Measurements from ENCODE around the gene GBF1.

The GBF1 gene

DNA sequence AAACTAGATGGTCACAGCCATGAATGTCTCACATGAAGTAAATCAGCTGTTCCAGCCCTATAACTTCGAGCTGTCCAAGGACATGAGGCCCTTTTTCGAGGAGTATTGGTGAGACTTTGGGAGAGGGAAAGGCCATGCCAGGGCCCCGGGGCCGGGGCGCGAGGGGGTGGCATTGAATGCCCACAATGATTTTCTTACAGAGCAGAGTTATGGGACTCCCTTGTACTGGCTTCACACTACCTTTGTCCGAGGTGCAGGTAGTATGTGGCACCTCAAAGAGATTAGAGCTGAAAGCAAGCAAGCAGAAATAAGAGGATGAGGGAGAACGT, 18.8 kb upstream of the GBF1 start:
- Mint-ChIP-seq H3K27me3 (peaks cover 24% of the 10 kb centered on the region), H3K27ac (no peak overlapping the region), H3K4me1 (ENCODE audit: low read depth) (peaks cover 18% of the 10 kb centered on the region), H3K9me3 (ENCODE audit: low read depth) (no peaks in the 10 kb centered on the region), H3K36me3 (no peaks in the 10 kb centered on the region), H3K4me3 (peak overlapping the region; percentile 72)

DNA sequence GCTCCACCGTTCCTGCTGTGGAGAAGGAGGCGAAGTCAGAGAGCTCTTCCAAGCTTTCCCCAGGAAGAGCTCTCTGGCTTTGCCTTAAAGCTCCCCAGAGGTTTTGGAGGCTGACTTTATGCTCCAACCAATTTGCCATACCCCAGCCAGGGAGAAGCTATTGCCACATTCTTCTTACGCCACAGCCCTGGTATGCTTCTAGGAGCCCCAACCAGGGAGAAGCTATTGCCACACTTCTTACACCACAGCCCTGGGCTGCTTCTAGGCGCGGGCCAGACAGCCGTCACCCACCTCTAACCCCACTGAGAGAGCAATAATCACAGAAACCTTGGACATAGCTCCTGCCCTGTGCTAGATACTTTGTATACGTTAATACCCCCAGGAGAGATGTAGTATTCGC, 18.3 kb upstream of the GBF1 start:
- no peak overlapping the region for H3K27ac Mint-ChIP-seq
- H3K36me3 Mint-ChIP-seq: no peaks in the 10 kb centered on the region

DNA sequence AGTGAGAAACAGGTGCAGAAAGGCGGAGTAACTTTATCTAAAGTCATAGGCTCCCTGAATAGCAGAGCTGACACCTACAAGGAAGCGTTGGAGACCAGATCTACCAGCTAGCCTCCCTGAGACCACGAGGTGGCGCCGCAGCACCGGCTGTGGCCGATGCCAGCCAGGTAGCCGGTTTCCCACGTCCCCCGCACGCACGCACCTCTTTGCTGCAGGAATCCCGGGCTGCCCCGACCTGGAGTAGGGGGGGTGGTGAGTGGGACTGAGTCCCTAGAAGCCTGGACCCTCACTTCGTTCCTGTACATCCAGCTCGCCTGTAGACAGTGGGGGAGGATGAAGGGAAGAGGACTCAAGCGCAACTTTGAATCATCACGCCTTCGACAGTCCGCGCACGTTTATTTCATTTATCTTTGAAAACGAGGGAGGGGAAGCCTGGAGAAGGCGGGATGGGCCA, 15.5 kb upstream of the GBF1 start:
- no peaks in the 10 kb centered on the region for H3K36me3 Mint-ChIP-seq
- peaks cover 18% of the 10 kb centered on the region for H3K4me1 Mint-ChIP-seq (ENCODE audit: low read depth)
- no peak overlapping the region for H3K27ac Mint-ChIP-seq
- peaks cover 32% of the 10 kb centered on the region for H3K27me3 Mint-ChIP-seq
- peak overlapping the region; percentile 82 for H3K4me3 Mint-ChIP-seq
- H3K9me3 Mint-ChIP-seq (ENCODE audit: low read depth): no peaks in the 10 kb centered on the region

More for the DNA sequence above, 18.3 kb upstream of the GBF1 start:
- Mint-ChIP-seq H3K27me3 (peaks cover 24% of the 10 kb centered on the region), H3K4me1 (ENCODE audit: low read depth) (peaks cover 18% of the 10 kb centered on the region), H3K9me3 (ENCODE audit: low read depth) (no peaks in the 10 kb centered on the region), H3K4me3 (peak overlapping the region; percentile 24)

- Mint-ChIP-seq H3K4me3 (peak overlapping the region; percentile 82), H3K27me3 (peaks cover 32% of the 10 kb centered on the region), H3K27ac (no peak overlapping the region), H3K9me3 (ENCODE audit: low read depth) (no peaks in the 10 kb centered on the region), H3K4me1 (ENCODE audit: low read depth) (peaks cover 18% of the 10 kb centered on the region), H3K36me3 (no peaks in the 10 kb centered on the region)
Measured at GRCh38 chr10:102230264-102230860, 15.0 kb upstream of the GBF1 start.

DNA sequence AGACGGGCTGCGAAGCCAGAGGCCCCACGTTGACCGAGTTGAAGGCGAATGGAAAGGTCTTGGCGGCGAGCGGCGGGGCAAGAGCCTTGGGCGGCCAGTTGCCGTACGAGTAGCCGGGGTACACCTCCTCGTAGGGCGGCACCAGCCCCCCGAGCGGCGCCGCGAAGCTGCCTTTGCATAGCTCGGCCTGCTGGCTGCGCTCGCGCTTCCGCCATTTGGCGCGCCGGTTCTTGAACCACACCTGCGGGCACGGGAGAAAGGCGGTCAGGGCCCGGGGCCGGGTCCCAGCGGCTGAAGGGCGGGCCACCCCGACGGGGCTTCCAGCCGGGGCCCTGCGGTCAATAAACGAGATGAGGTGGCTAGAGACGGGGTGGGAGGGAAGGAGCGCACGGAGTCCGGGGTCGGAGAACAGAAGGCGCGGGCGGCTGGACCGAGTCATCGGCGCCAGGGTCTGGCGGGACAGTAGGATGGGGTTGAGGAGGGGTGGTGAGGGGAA, 14.4 kb upstream of the GBF1 start:
- Mint-ChIP-seq H3K27ac (no peak overlapping the region), H3K4me1 (ENCODE audit: low read depth) (peaks cover 15% of the 10 kb centered on the region), H3K36me3 (no peaks in the 10 kb centered on the region), H3K4me3 (peak overlapping the region; percentile 67), H3K9me3 (ENCODE audit: low read depth) (no peaks in the 10 kb centered on the region), H3K27me3 (peaks cover 36% of the 10 kb centered on the region)

DNA sequence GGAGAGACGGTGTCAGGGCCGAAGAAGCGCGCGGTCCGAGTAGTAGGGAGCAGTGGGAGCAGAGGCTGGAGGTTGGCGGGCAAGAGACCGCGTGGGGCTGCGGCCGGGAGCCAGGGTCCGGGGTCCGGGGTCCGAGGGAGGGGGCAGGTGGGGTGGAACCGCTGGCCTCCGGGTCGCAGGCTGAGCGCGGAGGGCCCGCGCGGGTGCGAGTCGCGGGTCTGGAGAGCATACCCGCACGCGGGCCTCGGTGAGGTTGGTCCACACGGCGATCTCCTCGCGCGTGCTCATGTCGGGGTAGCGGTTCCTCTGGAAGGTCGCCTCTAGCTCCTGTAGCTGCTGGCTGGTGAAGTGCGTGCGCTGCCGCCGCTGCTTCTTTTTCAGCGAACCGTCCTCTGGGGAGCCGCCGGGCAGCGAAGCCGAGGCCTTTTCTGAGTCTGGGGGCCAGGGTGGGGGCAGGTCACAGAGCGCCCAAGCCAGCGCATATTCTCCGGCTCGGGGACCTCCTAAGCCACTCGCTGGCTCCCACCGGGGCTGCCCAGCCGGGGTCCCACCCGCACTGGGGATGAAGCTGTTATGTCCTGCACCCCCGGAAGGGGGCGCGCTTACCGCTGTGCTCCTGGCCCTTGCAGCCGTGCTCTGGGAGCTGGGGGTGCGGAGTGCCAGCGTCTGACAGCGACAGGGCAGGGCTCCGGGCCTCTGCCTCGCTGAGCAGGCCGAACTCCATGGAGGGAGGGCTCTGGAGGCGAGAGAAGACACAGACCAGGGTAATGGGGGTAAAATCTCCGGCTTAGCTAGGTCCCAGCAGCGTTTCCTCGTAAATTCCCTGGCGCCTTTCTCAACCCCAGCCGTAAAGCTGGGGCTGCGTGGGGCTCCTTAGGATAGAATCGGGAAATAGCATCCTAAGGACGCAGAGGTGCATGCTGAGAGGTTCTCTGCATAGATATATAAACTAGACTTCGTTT, 13.7 kb upstream of the GBF1 start:
- H3K27me3 Mint-ChIP-seq: peaks cover 36% of the 10 kb centered on the region
- no peak overlapping the region for H3K27ac Mint-ChIP-seq
- no peaks in the 10 kb centered on the region for H3K36me3 Mint-ChIP-seq
- peaks cover 9% of the 10 kb centered on the region for H3K4me1 Mint-ChIP-seq (ENCODE audit: low read depth)
- H3K4me3 Mint-ChIP-seq: peak overlapping the region; percentile 67
- H3K9me3 Mint-ChIP-seq (ENCODE audit: low read depth): no peaks in the 10 kb centered on the region

DNA sequence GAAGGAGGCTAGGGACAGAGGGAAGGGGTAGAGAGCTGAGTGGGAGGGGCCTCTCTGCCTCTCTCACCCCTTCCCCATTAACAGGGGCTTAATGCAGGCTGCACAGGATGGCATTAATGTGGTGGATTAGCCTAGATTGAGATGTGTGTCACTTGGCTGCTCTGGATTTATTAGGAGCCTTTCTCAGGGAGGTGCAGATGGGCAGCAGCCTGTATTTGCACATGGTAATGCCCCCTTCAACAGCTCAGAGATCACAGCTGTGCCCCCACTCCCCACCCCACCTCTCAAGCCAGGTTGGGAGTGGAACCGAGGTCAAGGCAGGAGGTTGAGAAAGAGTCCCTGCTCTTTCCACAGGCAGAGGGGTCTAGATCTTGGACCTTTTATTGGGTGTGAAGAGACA, 11.3 kb upstream of the GBF1 start:
- Mint-ChIP-seq H3K36me3 (no peaks in the 10 kb centered on the region), H3K27ac (peak overlapping the region; percentile 22), H3K27me3 (peaks cover 21% of the 10 kb centered on the region), H3K9me3 (ENCODE audit: low read depth) (no peaks in the 10 kb centered on the region), H3K4me1 (ENCODE audit: low read depth) (peaks cover 5% of the 10 kb centered on the region), H3K4me3 (no peak overlapping the region)

DNA sequence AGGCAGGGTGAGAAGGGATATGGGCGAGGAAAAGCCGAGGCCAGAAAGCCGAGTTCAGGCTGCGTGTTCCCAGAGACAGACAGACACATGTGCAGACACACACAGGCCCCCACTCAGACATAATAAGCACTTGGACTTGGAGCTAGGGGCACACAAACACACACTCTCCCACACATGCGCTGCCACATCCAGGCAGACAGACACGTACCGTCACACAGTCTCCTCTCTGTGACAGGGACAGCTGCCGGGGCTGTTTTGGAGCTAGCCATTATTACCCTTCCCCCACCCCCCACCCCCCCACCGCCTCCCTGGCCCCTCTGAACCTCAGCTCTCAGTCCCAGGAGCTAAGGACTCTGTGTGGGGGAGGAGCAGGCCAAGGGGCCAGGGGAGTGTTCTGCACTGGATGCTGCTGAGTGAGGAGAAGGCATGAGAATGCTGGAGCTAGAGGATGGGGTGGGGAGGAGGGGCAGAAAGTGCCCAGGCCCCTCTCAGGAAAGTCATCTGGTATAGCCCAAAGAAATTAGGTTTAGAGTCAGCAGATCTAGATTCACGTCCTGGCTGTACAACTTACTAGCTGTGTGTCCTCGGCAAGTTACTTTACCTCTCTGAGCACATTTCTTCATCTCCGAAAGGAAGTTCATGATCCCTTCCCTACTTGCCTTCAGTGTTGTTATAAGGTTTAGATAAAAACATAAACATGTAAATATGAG, 10.3 kb upstream of the GBF1 start:
- Mint-ChIP-seq H3K27ac (no peak overlapping the region), H3K27me3 (peaks cover 18% of the 10 kb centered on the region), H3K4me1 (ENCODE audit: low read depth) (peaks cover 1% of the 10 kb centered on the region), H3K4me3 (no peak overlapping the region), H3K36me3 (no peaks in the 10 kb centered on the region), H3K9me3 (ENCODE audit: low read depth) (no peaks in the 10 kb centered on the region)

DNA sequence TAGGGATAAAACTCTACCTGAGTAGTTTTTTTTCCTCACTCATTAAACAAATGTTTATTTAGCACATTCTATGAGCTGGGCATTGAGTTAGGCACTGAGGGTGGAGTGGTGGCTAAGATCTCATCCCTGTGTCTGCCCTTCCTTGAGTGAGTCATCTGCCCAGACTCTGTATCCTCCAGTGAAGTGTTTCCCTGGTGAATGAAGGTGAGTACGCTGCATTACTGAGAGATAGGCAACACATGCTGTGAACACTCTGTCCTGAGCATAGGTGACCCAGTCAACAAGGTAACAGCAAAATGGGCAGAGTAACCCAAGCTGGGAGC, 9.8 kb upstream of the GBF1 start:
- peaks cover 22% of the 10 kb centered on the region for H3K27me3 Mint-ChIP-seq
- H3K4me1 Mint-ChIP-seq (ENCODE audit: low read depth): peaks cover 4% of the 10 kb centered on the region
- no peaks in the 10 kb centered on the region for H3K9me3 Mint-ChIP-seq (ENCODE audit: low read depth)
- H3K36me3 Mint-ChIP-seq: no peaks in the 10 kb centered on the region
- H3K27ac Mint-ChIP-seq: no peak overlapping the region
- no peak overlapping the region for H3K4me3 Mint-ChIP-seq

DNA sequence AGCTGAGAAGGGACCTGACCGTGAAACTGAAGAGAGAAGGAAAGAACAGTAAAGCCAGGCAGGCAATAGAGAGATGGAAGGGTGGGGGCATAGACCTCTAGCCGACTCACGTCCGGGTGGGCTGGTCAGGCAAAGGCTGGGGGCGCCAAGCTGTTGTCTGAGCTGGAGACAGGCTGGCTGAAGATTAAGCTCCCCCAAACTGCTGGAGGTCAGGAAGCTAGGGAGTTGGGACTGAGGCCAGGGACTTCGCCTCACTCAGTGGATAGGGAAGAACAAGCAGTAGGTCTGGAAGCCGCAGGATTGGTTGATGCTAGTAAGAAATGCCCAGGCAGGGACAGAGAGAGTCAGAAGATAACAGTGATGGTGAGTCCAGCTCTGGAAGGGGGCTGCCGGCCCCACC, 9.3 kb upstream of the GBF1 start:
- no peak overlapping the region for H3K27ac Mint-ChIP-seq
- H3K4me1 Mint-ChIP-seq (ENCODE audit: low read depth): peaks cover 5% of the 10 kb centered on the region
- no peaks in the 10 kb centered on the region for H3K36me3 Mint-ChIP-seq
- peaks cover 22% of the 10 kb centered on the region for H3K27me3 Mint-ChIP-seq
- H3K9me3 Mint-ChIP-seq (ENCODE audit: low read depth): no peaks in the 10 kb centered on the region
- H3K4me3 Mint-ChIP-seq: no peak overlapping the region

GRCh38 chr10:102237711-102238252, 7.5 kb upstream of the GBF1 start:
- no peak overlapping the region for H3K4me3 Mint-ChIP-seq
- H3K9me3 Mint-ChIP-seq (ENCODE audit: low read depth): no peaks in the 10 kb centered on the region
- H3K27me3 Mint-ChIP-seq: peaks cover 24% of the 10 kb centered on the region
- no peaks in the 10 kb centered on the region for H3K36me3 Mint-ChIP-seq
- peaks cover 13% of the 10 kb centered on the region for H3K4me1 Mint-ChIP-seq (ENCODE audit: low read depth)
- no peak overlapping the region for H3K27ac Mint-ChIP-seq

- H3K27me3 Mint-ChIP-seq: peaks cover 20% of the 10 kb centered on the region
Measured at GRCh38 chr10:102240467-102241031, 4.8 kb upstream of the GBF1 start.

GRCh38 chr10:102241032-102241443, 4.3 kb upstream of the GBF1 start:
- Mint-ChIP-seq H3K27me3 (peaks cover 16% of the 10 kb centered on the region), H3K9me3 (ENCODE audit: low read depth) (no peaks in the 10 kb centered on the region), H3K4me1 (ENCODE audit: low read depth) (peaks cover 22% of the 10 kb centered on the region), H3K36me3 (no peaks in the 10 kb centered on the region), H3K27ac (no peak overlapping the region), H3K4me3 (peak overlapping the region; percentile 58)

More at GRCh38 chr10:102240467-102241031, 4.8 kb upstream of the GBF1 start:
- Mint-ChIP-seq H3K4me1 (ENCODE audit: low read depth) (peaks cover 22% of the 10 kb centered on the region), H3K27ac (no peak overlapping the region), H3K4me3 (peak overlapping the region; percentile 58), H3K36me3 (no peaks in the 10 kb centered on the region), H3K9me3 (ENCODE audit: low read depth) (no peaks in the 10 kb centered on the region)

GRCh38 chr10:102241444-102242117, 3.8 kb upstream of the GBF1 start, which contains the start of gene PITX3:
Gene PITX3, minus strand, starts transcription at chr10:102241512. Its CDS starts 9,432 bp downstream, at chr10:102232080.
- peak within 1 kb of the TSS; percentile 90 for H3K4me3 Mint-ChIP-seq
- H3K27me3 Mint-ChIP-seq: peaks cover 16% of the 10 kb centered on the region
- H3K9me3 Mint-ChIP-seq (ENCODE audit: low read depth): no peaks in the 10 kb centered on the region
- H3K27ac Mint-ChIP-seq: no peak within 1 kb of the TSS
- no peaks in the 10 kb centered on the region for H3K36me3 Mint-ChIP-seq
- peaks cover 28% of the 10 kb centered on the region for H3K4me1 Mint-ChIP-seq (ENCODE audit: low read depth)

All from activated naive CD8-positive, alpha-beta T cell (primary cell).